ENCODE measurements around the gene C4orf50. TPM values are rescaled to one million over a fixed set of nuclear protein-coding genes. Genes with fewer than 3 reads are reported as not detected.
A peak's percentile ranks its signal among the peaks of the same experiment; 100 is the strongest.
"Not testable (repeated sequence)": the region's sequence is repeated elsewhere in the genome, so short reads cannot be mapped to it uniquely, and the experiment has no call there.

C4orf50 gene
- total RNA-seq, 1 donor from 2014 or later = under 0.01 TPM

DNA sequence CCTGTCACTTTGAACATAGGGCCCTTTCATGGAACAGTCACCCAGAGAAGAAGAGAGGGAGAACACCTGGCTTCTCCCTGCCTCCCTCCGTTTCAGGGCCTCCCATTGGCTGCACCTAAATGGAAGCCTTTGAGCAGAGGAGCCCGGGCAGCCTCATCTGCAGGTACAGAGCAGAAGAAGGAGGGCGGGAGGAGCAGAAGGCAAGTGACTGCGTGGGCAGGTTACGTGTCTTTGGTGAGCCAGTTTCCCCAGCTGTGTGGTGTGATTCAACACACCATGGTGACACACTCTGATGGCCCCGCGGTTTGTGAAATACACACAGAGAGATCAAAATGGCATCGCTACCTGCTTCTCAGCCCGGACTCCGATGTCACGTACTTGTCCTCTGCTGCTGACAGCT, 431 bp downstream of the C4orf50 start:
- DNase-seq (ENCODE audit: low read depth in 2 of 2) = no peak

DNA sequence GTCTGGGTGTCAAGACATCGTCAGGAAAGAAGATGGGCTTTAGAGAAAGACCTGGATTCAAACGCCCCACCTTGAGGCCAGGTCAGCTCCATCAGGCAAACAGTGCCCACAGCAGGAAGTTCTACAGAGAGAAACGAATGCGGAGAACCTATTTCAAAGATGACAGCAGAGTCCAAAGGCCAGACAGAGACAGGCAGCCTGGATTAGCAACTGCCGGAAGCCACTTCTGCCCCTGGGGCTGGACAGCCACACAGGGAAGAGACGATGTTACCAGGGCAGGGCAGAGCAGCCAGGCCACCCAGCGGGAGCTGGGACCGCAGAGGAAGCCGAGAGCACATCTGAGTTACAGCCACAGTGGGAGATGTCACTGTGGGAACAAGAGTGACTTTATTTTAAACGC, 1.2 kb downstream of the C4orf50 start:
- no peak for DNase-seq (ENCODE audit: low read depth in 2 of 2)

DNA sequence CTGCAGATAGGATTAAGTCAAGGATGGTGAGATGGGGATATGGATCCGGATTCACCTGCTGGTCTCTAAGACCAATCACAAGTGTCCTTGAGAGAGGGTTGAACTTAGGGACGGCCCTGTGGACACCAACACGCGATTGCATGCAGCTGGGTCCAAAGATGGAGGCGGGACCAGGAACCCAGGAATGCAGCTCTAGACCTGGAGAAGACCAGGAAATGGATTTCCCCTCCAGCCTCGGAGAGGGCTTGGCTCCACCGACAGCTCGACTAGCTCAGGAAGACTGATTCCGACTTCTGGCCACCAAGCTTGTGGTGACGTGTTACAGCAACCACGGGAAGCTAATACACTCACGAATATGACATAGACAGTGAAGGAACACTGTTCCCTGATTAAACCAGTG, 4.7 kb downstream of the C4orf50 start:
- no peak for DNase-seq (ENCODE audit: low read depth in 2 of 2)

DNA sequence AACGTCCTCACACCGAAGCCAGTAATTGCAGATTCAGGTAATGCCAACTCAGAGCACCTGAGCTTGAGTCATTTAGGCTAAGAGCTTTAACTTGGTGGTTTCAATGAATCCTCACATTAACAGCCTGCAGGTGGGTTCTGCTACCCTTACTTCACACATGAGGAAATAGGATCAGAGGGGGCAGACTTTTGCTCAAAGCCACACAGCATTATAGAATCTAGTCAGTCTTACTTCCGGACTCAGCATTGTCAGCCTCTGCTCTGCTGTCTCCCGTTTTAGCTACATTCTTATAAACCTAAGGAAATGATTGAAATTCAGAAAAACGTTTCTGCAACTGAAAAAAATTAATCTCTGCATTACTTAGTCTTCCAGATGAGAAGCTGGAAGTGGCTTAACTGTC, 6.0 kb downstream of the C4orf50 start:
- DNase-seq (ENCODE audit: low read depth in 2 of 2) = no peak

DNA sequence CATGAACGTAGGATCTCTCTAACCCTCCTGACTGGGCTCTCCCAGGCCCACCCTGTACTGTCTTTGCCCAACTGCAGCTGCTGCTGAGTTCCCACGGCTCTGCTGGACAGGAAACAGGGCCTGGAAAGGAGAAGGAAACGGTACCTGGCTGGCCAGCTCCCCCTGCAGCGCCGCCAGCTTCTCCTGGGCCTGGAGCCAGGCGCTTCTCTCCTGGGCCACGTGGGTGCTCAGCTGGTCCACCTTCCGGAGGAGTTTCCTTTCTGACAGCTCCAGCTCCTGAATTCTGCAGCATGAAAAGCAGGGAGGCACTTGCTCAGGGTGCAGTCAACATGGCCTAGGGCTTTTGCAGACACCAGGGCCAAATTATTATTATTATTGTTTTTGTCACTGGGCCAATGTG, 6.5 kb downstream of the C4orf50 start:
- peak; percentile 21 to 63 for DNase-seq (ENCODE audit: low read depth in 2 of 2)

DNA sequence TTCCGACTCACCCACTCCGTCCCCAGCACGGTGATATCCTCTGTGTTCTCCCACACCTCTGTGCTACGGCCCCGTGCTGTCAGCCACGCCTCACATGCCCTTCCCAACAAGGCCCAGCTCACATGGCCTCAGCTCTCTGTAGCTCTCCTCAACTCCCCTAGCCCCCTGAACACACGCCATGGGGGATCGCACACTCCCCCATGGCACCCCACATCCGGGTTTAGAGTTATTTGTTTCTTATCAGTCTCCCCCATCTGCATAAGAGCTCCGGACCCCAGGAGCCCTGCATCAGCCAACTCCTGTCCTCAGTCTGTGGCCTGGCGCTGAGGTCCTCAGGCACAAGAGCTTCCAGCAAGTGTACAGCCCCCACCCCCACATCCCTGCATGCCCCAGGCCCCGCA, 7.0 kb downstream of the C4orf50 start:
- no peak for DNase-seq (ENCODE audit: low read depth in 2 of 2)

DNA sequence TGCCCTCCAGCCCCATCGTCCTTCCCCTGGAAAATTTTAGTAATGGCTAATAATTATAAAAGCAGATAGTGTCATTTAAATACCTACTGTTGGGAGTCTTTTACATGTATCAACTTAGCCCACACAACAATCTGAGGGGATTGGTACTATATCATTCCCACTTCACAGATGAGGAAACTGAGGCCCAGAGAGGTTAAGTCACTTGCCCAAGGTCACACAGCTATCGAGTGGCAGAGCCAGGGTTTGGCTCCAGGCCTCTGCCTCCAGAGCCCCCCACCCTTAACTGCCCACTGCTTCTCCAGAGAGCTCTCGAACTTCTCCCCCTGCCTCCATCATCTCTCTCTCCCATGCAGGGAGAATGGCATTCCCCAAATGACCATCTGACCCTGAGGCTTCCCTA, 7.4 kb downstream of the C4orf50 start:
- no peak for DNase-seq (ENCODE audit: low read depth in 2 of 2)

DNA sequence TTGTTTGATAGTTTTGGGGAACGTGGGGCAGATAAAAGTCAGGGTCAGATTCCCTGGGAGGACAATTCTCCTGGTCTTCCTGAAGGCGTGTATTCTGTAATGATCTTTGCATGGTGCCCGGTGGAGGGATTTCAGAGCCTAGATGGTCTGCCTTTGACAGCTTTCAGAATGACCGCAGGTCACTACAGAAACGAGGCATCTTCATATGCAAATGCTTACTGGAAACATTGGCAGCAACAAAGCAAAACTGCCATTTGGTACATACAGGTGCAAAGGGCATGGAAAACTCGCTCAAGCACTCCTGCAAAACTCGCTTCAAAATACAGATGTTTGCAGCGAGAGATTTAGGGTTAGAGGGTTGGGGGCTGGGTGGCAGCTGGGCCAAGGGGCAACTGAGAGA, 8.8 kb downstream of the C4orf50 start:
- DNase-seq (ENCODE audit: low read depth in 2 of 2) = no peak

DNA sequence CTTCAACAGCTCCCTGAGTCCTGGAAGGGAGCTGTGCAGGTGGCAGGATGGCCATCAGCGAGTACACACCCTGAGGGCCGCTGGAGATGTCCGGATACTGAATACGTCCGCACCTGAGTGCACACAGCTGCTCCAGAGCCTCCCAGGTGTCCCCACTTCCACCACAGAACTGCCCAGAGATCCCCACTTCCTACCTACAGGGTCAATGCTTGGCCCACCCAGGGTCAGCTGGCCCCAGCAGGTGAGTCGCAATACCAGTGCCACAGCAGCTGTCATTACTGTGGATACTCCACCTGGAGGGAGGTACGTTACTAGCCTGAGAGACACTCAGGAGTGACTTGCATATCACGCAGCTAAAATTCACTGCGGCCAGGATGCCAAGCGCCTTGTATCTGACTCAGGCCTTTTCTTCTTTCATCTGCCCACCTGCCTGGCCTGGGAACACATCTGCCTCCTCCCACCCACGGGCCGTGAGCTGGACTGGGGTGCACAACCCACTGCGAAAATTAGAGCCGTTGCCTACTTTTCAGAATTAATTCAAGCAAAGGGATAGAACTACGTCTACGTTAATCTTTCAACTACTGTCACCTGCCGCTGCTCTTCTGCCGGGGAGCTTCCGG, 9.4 kb downstream of the C4orf50 start:
- no peak for DNase-seq (ENCODE audit: low read depth in 2 of 2)

DNA sequence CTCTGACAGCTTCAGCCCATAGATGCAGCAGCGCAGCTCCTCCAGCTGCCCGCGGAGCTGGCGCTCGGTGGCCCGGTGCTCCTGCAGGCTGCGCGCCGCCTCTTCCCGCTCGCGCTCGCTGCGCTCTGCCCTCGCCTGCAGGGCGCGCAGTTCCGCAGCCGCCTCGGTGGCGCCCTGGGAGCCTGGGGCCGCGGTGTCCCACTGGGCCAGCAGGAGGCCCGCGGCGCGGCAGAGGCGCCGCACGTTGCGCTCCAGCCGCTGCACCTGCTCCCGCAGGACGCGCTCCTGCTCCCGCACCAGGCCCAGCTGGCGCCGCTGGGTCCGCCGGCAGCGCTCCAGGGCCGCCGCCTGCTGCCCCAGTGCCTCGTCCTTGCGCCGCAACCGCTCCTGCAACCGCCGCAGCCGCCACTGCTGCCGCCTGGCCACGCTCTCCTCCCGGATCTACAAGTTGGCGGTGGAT, 10.1 kb downstream of the C4orf50 start:
- DNase-seq (ENCODE audit: low read depth in 2 of 2) = peak in 1 of 2 donors; percentile 43

DNA sequence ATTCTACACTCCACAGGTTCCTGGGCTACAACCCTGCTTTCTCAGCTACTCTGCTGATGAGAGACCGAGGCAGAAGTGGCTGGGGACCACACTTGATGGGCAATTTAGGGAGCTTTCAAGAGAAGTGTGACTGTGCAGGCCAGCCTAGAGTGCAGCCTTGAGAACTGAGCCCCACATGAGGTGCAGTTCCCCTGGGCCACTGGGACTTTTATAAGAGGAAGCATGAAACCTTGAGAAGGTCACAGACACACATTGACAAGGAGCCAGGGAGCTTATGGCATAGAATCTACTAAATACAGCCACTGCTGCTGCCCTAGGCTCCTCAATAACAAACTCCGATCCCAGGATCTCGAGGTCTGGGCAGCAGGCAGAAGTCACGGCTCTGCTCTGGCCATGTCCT, 13.1 kb downstream of the C4orf50 start:
- DNase-seq (ENCODE audit: low read depth in 2 of 2) = no peak

DNA sequence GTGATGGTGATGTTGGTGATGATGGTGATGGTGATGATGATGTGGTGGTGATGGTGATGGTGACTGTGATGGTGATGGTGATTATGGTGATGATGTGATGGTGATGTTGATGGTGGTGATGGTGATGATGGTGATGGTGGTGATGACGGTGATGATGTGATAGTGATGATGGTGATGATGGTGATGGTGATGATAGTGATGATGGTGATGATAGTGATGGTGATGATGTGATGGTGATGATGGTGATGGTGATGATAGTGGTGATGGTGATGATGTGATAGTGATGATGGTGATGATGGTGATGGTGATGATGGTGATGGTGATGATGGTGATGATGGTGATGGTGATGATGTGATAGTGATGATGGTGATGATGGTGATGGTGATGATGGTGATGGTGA, 14.7 kb downstream of the C4orf50 start:
- DNase-seq (ENCODE audit: low read depth in 2 of 2) = not testable (repeated sequence)

DNA sequence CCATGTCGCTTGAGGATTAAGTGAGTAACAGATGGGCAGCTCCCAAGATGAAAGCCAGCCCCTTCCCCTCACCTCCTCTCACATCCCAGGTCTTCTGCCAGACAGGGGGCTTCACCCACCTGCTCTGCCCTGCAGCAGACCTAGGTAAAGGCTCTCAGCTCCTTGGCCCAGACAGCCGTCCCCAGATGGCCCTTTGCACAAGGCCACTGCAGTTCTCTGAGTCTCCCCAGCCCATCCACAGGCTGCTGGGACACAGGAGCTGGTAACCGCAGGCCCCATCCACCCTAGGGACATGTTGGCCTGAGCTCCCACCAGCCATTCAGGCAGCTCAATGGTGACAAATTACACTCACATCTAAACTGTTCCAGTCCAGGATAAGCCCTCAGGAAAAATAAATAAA, 15.3 kb downstream of the C4orf50 start:
- no peak for DNase-seq (ENCODE audit: low read depth in 2 of 2)

DNA sequence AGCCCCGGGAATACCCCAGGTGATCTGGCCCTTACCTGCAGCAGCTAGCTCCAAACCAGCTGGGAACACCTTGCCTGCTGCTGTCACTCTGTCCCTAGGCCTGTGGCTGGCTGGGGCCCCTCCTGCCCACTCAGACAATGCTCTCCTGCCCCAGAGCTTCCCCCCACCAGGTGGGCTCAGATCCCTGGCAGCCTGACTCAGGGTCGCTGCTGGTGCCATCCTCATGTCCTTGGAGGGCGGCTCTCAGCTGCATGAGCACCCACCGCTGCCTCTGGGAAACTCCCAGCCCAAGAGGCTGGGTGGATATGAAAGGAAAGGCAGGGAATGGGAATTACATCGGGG, 15.8 kb downstream of the C4orf50 start:
- no peak for DNase-seq (ENCODE audit: low read depth in 2 of 2)

DNA sequence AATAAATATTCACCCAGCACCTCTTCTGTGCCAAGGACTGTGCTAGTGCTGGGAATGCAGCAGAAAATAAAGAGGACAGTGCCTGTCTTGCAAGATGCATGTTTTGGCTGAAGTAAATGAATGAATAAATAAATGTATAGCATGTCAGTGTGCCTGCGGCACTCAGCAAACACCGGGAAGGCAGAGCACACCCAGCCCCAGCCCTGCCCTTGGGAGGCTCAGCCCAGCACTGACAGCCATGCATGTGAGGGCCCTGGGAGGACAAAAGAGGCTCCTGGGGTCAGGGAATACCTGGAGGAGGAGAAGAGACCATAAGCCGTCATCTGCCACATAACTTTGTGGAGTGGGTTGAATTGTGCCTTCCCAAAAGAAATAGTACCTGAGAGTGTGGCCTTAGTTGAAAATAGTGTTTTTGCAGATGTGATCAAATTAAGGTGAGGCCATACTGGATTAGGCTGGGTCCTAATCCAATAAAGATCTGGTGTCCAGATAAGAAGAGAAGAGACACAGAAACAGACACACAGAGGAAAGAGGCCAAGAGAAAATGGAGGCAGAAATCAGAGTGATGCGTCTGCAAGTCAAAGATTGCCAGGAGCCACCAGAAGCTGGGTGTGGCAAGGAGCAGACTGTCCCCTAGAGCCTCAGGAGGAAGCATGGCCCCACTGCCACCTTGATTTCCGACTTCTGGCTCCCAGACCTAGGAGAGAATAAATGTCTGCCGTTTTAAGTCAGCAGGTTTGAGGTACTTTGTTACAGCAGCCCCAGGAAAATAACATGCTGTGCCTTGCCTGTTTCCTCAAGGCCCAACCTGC, 16.3 kb downstream of the C4orf50 start:
- DNase-seq (ENCODE audit: low read depth in 2 of 2) = no peak

DNA sequence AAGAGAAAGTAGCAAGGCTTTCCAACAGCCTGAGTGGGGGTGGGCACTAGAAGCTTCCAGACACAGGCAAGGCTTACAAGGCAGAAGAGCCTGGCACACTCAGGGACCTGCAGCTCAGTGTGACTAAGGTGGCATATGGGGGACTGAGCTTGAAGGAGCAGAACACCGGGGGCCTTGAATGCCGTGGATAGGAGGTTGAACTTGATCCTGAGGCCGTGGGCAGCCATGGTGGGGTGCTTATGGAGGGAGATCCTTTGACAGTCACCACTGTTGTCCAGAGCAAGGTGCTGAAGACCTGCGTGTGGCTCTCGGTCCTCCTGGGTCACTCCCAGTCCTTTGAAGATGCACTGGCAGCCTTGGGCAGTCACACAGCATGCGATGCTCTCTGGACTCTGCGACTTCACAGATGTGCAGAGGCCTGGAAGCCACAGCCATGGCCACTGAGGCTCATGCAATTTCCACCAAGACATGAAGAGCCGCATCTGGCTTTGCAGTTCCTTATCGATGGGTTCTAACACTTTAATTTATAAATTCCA, 18.3 kb downstream of the C4orf50 start:
- no peak for DNase-seq (ENCODE audit: low read depth in 2 of 2)

DNA sequence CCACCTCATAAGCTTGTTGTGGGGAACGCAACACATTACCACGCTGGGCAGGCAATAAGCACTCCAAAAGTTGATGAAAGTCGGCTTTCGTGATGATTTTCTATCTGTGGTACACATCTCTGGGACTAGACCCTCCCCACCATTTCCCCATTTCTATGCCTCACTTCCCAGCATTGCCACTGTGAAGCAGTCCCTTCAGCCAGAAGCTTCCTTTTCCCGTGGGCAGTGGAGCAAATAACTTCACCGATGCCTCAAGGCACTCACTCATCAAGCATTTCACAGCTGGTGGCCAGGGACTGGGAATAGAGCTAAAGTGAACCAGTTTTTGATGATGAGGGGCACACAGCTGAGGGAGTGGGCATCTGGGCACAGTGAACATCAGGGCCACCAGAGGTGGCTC, 18.9 kb downstream of the C4orf50 start:
- no peak for DNase-seq (ENCODE audit: low read depth in 2 of 2)

DNA sequence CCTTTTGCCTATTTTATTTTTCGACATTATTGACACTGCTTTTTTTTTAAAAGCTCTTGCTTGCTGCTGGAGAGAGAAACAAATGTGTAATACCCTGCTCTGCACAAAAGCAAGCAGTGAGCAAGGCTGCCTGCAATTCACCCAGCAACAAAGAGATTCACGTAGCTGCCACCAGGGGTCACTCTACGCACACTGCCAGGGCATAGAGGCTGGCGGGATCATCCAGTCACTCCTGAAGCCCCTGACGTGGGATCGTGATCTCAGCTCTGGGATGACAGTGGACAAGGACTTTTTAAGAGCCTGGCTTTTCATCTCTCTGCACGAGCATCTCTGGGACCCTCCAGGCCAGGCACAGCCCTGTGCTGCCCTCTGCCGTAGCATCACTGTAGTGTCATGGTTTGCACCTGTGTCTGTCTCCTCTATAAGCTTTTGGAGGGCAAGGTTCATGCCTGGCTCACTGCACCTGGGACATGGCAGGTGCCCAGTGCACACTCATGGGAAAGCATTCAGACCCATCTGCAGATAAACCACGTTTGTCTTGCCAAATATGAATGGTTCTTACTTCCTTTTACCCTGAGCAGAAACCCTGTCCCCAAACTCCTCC, 19.8 kb downstream of the C4orf50 start:
- DNase-seq (ENCODE audit: low read depth in 2 of 2) = peak; percentile 70 to 86

DNA sequence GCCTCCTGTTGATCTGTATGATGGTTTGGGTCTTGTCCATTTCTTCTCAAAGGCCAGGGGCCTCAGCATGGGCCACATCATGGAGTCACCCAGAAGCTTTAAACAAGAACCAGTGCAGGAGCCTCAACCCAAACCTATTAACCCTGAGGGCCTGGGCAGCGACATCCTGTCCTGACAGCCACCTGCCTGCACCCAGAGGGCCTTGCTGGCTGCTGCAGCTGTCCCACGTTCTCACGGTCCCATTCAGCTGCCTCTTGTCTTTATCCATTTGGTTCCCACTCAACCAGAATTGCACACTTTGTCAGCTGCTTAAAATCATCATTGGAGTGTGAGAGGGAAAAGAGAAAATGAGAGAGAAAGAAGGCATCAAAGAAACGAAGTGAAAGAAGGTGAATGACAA, 21.6 kb downstream of the C4orf50 start:
- DNase-seq (ENCODE audit: low read depth in 2 of 2) = no peak

DNA sequence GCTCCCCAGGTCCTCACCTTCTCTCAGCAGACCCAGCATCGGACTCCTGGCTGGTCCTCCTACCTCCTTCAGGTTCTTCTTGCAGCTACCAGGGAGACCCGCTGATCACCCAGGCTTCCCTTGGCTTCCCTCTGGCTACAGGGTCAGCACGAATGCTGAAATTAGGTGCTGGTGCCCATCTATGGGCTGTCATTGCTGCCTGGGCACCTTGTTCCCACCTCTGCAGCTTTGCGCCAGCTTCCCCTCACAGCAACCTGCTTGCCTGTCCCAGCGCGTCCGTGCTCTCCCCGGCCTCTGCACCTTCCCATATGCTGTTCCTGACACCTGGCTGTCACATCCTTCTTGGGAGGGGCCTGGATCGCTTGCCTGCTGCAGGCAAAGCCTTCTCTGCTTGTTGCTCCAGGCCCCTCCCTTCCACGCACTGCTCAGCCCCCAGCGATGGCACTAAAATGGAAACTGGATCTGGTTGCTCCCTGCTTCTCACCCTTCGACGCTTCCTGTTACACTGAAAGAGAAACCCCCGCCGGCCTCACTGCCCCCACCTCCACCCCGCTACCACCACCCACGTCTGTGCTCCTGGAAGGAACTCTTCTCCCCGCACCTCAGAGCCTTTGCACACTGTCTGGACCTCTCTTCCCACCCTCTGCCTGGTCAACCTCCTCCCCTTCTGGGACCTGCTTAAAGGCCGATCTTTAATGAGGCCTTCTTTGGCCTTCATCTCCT, 22.2 kb downstream of the C4orf50 start:
- no peak for DNase-seq (ENCODE audit: low read depth in 2 of 2)

DNA sequence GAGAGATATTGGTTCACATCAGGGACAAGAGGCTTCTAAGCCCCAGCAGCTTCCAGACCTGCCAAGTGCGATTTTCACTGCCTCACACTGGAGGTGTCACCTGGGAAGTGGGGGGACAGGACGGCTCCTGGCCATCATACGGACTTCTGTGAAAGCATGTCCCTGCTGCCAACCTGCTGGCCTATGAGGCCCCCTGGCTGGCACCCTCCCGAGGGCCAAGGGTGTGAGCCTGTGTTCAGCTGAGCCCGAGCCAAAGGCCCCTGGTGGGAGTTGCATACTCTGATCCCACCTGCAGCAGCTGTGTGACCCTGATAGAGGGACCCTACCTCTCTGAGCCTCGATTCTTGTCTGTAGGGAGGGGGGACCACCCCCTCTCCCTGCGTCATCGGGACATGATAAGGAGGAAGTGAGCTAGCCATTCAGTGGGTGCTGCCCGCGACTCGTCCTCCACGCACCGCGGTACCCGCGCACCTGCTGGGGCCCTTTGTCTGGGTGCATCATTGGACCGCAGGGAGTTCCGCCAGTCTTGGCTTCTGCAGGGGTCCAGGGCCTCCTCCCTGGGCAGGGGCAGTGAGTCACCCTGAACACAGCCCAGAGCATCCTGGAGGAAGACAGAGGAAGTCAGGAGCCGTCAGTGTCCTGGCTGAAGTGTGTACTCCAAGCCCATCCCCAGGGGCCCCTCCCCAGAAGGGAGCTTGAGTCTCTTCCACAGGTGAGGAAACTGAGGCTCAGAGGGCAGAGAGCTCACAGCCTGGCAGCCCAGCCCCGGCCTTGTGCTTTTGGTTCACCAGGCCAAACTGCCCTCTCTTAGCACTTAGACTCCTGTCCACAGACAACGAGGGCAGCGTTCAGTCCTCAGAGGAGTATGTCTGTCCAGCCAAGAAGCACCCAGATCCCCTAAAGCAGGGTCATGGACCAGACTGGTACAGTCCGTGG, 24.1 kb downstream of the C4orf50 start:
- no peak for DNase-seq (ENCODE audit: low read depth in 2 of 2)
